GM12878 (cell line): ENCODE results near the gene PPL.

Experiments
- CHD2 ChIP-seq: IDR thresholded peaks from 2 replicates; pipeline ENCODE4 v1.6.1; 2011; ENCODE audit warnings: low read depth, low read length, improper control_type of control experiment, borderline replicate concordance
- CTCF ChIP-seq, 3 experiments: IDR thresholded peaks in 2 of 3; conservative IDR thresholded peaks in 1 of 3; 2 replicates each; pipeline ENCODE4 v1.5.1; 2011; ENCODE audit warnings: low read depth in 3 of 3, low read length in 3 of 3, mild to moderate bottlenecking in 3 of 3, control low read depth in 2 of 3, moderate library complexity in 2 of 3, inconsistent platforms in 1 of 3, mixed read lengths in 1 of 3; ENCODE audit not compliant: control insufficient read depth in 2 of 3, insufficient read depth in 1 of 3; ENCODE audit errors: extremely low read depth in 1 of 3
- HDAC2 ChIP-seq: fragments of 200-600 bp; sonication (generic); IDR thresholded peaks from 2 replicates; pipeline ENCODE4 v1.6.1; 2017
- JUNB ChIP-seq: IDR thresholded peaks from 2 replicates; pipeline ENCODE4 v1.6.1; 2016; ENCODE audit warnings: antibody characterized with exemption, mild to moderate bottlenecking
- MEF2B ChIP-seq: fragments of 450-650 bp; IDR thresholded peaks from 2 replicates; pipeline ENCODE4 v1.6.1; 2018; ENCODE audit warnings: mild to moderate bottlenecking, moderate library complexity; ENCODE audit not compliant: partially characterized antibody, poor library complexity, severe bottlenecking
- NFIC ChIP-seq: IDR thresholded peaks from 2 replicates; pipeline ENCODE4 v1.6.1; 2012; ENCODE audit warnings: low read depth, mild to moderate bottlenecking, inconsistent platforms, low read length, moderate library complexity
- POLR2A ChIP-seq: IDR thresholded peaks from 2 replicates; pipeline ENCODE4 v1.6.1; 2011; ENCODE audit warnings: low read depth, mild to moderate bottlenecking, low read length
- RBBP5 ChIP-seq: fragments of 200-600 bp; sonication (generic); conservative IDR thresholded peaks from 2 replicates; pipeline ENCODE4 v1.6.1; 2016
- SIX5 ChIP-seq: IDR thresholded peaks from 2 replicates; pipeline ENCODE4 v1.6.1; 2011; ENCODE audit warnings: mild to moderate bottlenecking, low read depth, low read length, moderate library complexity; ENCODE audit not compliant: severe bottlenecking
- SMC3 ChIP-seq: IDR thresholded peaks from 2 replicates; pipeline ENCODE4 v1.6.1; 2011; ENCODE audit warnings: low read length, improper control_type of control experiment, borderline replicate concordance
- TCF7 ChIP-seq: IDR thresholded peaks from 2 replicates; pipeline ENCODE4 v1.6.1; 2014; ENCODE audit warnings: antibody characterized with exemption, borderline replicate concordance
- ZNF207 ChIP-seq: fragments of 450-650 bp; IDR thresholded peaks from 2 replicates; pipeline ENCODE4 v1.6.1; 2014; ENCODE audit warnings: antibody characterized with exemption, mild to moderate bottlenecking, borderline replicate concordance
- ZNF274 ChIP-seq: IDR thresholded peaks from one replicate; pipeline ENCODE4 v1.8.0; 2011; ENCODE audit not compliant: insufficient read length, insufficient read depth

GRCh38 chr16:4915226-4915761, 21.7 kb downstream of the PPL start:
- TF ChIP-seq MEF2B (no peak), ZNF207 (no peak), SMC3 (no peak), CTCF (IDR thresholded peaks at IDR 0.05 in 2 of 3, conservative IDR thresholded peaks at IDR 0.05 in 1 of 3; ENCODE audit: control insufficient read depth in 2 of 3, extremely low read depth in 1 of 3, insufficient read depth in 1 of 3, low read depth in 3 of 3, low read length in 3 of 3) (no peak), TCF7 (no peak), NFIC (no peak), ZNF274 (no peak), RBBP5 (no peak), POLR2A (no peak), SIX5 (no peak), JUNB (no peak), CHD2 (no peak), HDAC2 (no peak)
